Measurements from ENCODE around the gene DCAF8. TPM values are rescaled to one million over a fixed set of nuclear protein-coding genes. Genes with fewer than 3 reads are reported as not detected.

The DCAF8 gene
- total RNA-seq, 4 donors from 2014 or later: 101 to 164 (median 134) TPM

DNA sequence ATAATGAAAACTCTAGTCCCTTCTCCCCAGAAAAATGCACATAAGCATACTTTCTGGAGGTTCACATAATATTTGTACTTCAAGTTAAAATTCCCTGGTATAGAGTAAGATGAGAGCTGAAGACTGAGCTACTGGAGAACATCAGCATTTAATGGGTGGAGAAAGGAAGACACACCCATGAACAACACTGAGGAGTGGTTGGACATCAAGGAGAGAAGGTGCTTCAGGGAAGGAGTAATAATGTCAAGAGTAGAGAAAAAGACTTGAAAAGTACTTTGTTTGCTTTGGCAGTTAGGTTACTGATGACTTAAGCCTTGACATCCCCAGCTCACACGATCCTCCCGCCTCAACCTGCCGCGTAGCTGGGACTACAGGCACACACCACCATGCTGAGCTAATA, 35.3 kb downstream of the DCAF8 start:
- DNase-seq (ENCODE audit: low spot score) (no peak), ATAC-seq (ENCODE audit: low FRiP score) (no peak)
- TF ChIP-seq, protein P1, sequence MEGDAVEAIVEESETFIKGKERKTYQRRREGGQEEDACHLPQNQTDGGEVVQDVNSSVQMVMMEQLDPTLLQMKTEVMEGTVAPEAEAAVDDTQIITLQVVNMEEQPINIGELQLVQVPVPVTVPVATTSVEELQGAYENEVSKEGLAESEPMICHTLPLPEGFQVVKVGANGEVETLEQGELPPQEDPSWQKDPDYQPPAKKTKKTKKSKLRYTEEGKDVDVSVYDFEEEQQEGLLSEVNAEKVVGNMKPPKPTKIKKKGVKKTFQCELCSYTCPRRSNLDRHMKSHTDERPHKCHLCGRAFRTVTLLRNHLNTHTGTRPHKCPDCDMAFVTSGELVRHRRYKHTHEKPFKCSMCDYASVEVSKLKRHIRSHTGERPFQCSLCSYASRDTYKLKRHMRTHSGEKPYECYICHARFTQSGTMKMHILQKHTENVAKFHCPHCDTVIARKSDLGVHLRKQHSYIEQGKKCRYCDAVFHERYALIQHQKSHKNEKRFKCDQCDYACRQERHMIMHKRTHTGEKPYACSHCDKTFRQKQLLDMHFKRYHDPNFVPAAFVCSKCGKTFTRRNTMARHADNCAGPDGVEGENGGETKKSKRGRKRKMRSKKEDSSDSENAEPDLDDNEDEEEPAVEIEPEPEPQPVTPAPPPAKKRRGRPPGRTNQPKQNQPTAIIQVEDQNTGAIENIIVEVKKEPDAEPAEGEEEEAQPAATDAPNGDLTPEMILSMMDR (IDR thresholded peaks at IDR 0.05): no peak

DNA sequence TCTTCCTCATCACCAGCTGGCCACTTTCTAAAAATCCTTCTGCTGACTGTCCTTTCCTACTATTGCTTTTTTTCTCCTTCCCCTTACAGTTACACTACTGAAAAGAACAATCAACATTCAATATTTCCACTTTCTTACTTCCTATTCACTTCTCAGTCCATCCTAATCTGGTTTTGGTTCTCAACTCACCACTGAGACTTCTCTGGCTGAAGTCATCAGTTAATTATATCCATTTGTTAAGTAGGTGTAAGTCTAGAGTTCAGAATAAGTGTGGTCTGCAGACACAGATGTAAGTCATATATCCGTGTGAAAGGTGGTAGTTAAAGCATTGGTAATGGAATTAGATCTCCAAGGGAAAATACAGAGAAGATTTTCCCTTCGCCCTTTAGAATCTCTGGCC, 35.7 kb downstream of the DCAF8 start:
- DNase-seq (ENCODE audit: low spot score): no peak
- TF ChIP-seq, protein P1 (IDR thresholded peaks at IDR 0.05): no peak
- ATAC-seq (ENCODE audit: low FRiP score): no peak

DNA sequence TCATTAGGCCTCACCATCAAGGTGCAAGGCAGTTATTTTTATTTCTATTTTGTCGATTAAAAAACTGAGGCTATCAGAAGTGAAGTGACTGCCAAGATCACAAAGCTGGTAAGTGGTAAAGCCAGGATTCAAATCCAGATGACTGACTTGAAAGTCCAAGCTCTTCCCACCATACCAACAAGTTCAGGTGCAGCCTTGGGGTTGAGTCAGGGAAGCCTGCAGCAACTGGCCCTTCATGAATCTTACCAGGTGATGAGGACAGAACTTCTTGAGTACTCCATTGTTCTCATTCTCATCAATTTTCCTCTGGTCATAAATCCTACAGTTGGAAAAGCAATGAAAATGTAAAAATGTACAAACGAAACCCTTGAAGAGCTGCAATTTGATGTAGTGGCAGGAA, 37.0 kb downstream of the DCAF8 start:
- no peak for DNase-seq (ENCODE audit: low spot score)
- no peak for ATAC-seq (ENCODE audit: low FRiP score)
- TF ChIP-seq, protein P1 (IDR thresholded peaks at IDR 0.05): no peak

DNA sequence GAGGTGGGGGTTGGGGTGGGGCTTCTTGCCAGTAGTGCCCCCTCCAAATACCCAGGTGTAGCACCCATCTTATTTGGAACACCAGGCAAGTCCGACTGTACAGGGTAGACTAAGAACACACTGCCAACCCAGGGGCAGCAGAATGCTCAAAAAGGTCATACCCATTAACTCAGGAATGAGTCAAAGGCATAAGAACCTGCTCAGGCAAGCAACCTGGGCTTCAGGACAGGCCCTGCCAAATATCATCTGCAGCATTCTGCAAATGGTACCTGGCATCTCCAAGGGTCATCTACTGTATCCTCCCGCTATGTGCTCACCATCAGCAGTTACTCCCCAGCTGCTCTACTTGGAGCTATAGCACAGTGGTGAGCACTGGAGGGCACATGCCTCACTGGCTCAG, 37.7 kb downstream of the DCAF8 start:
- no peak for ATAC-seq (ENCODE audit: low FRiP score)
- TF ChIP-seq, protein P1 (IDR thresholded peaks at IDR 0.05): no peak
- DNase-seq (ENCODE audit: low spot score): no peak

DNA sequence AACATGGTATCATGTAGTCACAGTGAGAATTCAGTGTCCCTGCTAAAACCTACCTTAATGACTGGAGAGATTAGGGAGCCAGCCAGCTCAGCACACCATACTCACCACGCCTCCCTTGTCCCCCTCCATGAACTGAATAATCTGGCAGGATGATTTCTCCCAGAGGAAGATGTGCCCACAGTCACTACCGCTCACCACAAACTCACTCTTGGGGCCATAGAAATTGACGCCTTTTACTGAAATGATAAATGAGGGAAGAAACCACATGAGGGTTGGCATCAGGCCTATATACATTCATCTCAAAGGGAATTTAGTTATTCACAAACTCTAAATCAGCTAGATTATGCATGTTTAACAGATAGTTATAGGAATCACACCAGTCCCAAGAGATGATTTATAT, 39.8 kb downstream of the DCAF8 start:
- ATAC-seq (ENCODE audit: low FRiP score): no peak
- DNase-seq (ENCODE audit: low spot score): no peak
- TF ChIP-seq, protein P1 (IDR thresholded peaks at IDR 0.05): no peak

DNA sequence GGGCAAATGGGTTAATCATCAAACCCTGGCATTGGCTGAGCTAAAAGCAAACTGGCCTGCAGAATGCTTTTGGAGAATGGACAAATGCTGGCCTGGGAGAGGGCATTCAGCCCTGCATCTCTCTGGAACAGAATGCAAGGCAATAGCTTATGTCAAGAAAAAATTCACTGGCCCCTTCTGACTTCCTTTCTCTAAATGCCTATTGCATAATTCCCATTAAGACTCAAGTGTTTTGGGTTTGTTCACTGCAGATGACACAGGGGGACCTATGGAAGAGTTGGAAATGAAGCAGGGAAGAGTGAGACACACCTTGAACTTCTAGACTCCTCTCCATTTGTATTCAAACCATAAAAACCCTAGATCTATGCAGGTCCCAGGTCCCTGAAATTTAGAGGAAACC, 41.3 kb downstream of the DCAF8 start:
- no peak for ATAC-seq (ENCODE audit: low FRiP score)
- TF ChIP-seq, protein P1 (IDR thresholded peaks at IDR 0.05): no peak

DNA sequence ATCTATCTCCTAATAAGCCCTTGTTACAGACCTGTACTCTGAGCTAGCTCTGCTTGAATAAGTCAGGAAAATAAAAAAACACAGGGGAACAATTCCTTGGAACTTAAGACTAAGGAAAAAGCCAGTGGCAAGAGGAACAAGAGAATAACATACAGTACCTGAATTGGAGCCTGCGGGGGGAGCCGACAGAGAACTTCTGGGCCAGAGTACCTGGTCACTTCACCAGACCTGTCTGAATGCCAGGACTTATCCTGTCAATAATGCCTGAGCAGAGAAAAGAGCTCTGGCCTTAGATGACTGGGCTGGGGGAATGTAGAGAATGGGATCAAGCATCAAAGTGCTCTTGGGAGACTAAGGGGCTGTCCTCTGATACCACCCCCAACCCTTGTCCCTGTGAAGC, 42.0 kb downstream of the DCAF8 start:
- no peak for ATAC-seq (ENCODE audit: low FRiP score)
- no peak for DNase-seq (ENCODE audit: low spot score)
- TF ChIP-seq, protein P1 (IDR thresholded peaks at IDR 0.05): no peak

More for the DNA sequence above, 41.3 kb downstream of the DCAF8 start:
- DNase-seq (ENCODE audit: low spot score): no peak

All from omental fat pad (tissue), 4 donors.